ENCODE data around the gene NUTM2G.
"Not testable (repeated sequence)": the region's sequence is repeated elsewhere in the genome, so short reads cannot be mapped to it uniquely, and the experiment has no call there.

- not testable (repeated sequence) for TF ChIP-seq POLR2A, POLR2AphosphoS5, TAF1, POU2F2 (IDR thresholded peaks at IDR 0.05; ENCODE audit: low read depth, low read length)
These were observed 10.1 kb upstream of the NUTM2G start for GRCh38 chr9:96918550-96918949.

Measured in GM12891 (cell line).